ENCODE measurements around the gene TENT5C.

TENT5C gene

DNA sequence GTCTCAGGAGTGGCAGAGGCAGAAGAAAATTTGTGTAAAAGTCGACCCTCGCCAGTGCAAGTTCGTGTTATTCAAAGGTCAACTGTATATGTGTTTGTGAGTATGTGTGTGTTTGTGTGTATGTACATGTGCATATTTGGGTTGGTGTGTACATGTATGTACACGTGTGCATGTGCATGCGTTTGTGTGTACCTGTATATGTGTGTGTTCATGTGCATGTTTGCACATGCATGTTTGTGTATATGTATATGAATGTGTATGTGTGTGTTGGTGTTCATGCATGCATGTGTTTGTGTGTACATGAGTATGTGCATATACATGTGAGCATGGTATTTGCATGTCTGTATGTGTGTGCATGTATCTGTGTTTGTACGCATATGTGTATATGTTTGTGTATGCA, 21.7 kb upstream of the TENT5C start:
- H3K4me3 ChIP-seq (ENCODE audit: low read depth, low read length), result no peak overlapping the region
- TF ChIP-seq, protein P1, sequence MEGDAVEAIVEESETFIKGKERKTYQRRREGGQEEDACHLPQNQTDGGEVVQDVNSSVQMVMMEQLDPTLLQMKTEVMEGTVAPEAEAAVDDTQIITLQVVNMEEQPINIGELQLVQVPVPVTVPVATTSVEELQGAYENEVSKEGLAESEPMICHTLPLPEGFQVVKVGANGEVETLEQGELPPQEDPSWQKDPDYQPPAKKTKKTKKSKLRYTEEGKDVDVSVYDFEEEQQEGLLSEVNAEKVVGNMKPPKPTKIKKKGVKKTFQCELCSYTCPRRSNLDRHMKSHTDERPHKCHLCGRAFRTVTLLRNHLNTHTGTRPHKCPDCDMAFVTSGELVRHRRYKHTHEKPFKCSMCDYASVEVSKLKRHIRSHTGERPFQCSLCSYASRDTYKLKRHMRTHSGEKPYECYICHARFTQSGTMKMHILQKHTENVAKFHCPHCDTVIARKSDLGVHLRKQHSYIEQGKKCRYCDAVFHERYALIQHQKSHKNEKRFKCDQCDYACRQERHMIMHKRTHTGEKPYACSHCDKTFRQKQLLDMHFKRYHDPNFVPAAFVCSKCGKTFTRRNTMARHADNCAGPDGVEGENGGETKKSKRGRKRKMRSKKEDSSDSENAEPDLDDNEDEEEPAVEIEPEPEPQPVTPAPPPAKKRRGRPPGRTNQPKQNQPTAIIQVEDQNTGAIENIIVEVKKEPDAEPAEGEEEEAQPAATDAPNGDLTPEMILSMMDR (IDR thresholded peaks at IDR 0.05; ENCODE audit: low read depth, low read length), result no peak

DNA sequence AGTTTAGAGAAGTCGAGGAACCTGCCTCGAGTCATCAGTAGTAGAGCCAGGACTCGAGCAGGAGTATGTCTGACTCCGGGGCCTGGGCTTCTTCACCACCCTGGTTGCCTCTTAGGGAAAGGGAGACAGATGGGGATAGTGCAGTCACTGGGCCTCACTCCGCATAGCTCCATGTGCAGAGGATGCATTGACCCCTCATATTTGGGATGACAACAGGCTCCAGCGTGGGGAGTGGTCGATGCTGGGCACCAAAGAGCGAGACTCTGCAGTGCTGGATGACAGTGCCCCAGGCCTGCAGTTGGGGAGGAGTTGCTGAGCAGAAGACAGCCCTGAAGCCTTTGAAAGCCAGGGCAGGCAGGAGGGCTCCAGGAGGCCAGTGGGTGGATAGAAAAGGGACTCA, 20.8 kb upstream of the TENT5C start:
- TF ChIP-seq, protein P1 (IDR thresholded peaks at IDR 0.05; ENCODE audit: low read depth, low read length), result no peak
- H3K4me3 ChIP-seq (ENCODE audit: low read depth, low read length), result no peak overlapping the region

DNA sequence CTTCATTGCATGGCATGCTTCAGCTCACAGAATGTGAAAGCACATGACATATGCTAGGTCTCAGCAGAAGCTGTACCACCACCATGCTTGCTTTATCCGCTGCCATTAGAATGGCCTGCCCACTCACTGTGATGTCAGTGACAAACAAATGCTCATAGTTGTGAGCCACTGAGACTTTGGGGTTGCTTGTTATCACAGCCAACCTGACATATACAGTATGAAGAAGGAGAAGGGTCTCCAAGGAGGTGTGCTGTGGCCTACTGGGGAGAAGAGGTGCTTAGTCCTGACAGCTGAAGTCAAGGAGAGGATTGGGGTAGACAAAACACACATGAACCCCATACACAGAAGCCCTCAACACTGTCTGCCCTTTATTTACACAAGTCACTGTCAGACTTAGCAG, 19.5 kb upstream of the TENT5C start:
- no peak overlapping the region for H3K4me3 ChIP-seq (ENCODE audit: low read depth, low read length)
- TF ChIP-seq, protein P1 (IDR thresholded peaks at IDR 0.05; ENCODE audit: low read depth, low read length), result no peak

DNA sequence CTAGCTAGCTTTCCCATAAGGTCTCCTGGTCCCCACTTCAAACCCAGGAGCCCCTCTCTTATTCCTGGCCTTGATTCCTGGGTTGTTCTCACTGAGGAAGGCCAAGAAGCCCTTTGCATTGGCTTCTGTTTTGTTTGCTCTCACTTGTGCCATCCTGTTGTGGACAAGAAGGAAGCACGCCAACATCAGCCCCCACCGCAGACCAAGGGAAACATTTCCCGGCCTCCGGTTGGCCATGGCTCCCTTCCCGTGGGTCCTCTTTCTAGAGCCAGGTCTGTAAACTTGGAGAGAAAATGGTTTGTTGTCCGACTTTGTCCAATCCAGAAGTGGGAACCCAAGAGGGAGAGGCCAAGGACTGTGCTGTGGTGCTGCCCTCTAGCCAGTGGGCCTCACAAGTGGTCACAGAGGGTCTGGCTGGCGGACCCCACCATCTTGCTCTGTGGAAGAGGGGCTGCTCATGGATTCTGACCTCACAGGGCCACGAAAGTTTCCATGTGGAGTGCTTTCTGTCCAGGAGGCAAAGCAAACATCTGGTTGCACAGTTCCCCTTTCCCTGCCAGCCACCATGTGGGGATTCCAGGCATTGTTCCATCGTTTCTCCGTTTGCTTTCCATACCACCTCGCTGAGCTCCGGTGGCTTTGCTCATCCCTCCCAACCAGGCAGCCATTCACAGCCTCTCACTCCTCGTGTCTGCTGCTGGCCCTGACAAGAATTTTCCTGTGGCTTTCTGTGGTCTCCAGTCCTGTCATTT, 18.9 kb upstream of the TENT5C start:
- TF ChIP-seq, protein P1 (IDR thresholded peaks at IDR 0.05; ENCODE audit: low read depth, low read length), result no peak
- H3K4me3 ChIP-seq (ENCODE audit: low read depth, low read length), result no peak overlapping the region

DNA sequence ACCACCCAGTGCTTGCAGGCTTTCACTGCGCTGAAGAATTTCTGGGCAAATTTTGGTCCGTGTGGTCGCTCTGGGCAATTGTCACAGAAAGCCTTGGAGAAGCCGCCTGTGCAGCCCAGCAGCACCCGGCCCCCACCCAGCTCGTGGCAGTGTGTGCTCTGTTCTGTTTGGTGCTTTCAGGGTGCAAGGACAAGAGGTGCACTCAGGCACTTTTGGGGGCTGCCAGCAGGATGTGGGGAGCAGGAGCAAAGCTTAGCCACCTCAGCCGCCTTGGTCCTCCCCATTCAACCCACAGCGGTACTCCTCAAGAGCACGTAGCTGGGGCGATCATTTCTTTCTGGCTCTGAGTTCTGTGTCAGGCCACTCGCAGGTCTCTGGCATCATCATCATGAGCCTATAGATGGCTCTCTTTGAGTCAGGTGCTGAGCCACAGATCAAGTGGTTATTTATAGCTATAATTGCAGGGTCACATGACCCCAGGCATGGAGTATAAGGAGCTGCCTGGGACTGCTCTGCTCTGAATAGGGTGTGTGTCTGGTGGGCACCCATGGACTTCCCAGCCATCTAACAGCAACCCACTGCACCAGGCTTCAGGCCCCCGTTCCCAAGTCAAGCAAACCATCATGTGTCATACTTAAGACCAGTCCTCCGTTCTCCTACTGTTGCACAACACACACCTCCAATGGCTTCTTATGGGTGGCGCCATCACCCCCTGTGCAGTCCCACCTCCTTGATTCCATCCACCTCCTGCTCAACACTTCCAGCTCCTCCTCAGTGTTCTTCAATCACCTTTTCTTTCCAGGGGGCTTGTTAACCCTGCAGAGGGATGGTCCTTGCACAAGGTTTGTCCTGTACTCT, 18.1 kb upstream of the TENT5C start:
- no peak overlapping the region for H3K4me3 ChIP-seq (ENCODE audit: low read depth, low read length)
- TF ChIP-seq, protein P1 (IDR thresholded peaks at IDR 0.05; ENCODE audit: low read depth, low read length), result no peak

DNA sequence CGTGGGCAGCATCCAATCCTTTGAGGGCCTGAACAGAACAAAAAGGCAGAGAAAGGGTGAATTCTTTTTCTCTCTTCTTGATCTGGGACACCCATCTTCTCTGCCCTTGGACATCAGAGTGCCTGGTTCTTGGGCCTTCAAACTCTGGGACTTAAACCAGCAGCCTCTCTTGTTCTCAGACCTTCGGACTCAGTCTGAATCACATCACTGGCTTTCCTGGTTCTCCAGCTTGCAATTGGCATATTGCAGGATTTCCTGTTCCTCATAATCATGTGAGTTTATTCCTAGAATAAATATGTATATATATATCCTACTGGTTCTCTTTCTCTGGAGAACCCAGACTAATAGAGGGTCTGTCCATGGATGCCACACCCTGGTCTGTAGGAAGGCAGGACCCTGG, 16.3 kb upstream of the TENT5C start:
- H3K4me3 ChIP-seq (ENCODE audit: low read depth, low read length), result no peak overlapping the region
- TF ChIP-seq, protein P1 (IDR thresholded peaks at IDR 0.05; ENCODE audit: low read depth, low read length), result no peak
